HepG2 (cell line): ENCODE results near the gene MRPL34. TPM values are rescaled to one million over a fixed set of nuclear protein-coding genes. Genes with fewer than 3 reads are reported as not detected.

Experiments used
- AHR ChIP-seq: IDR thresholded peaks from 2 replicates; pipeline ENCODE4 v1.6.1; 2018; ENCODE audit warnings: missing genetic modification reagents, missing compliant biosample characterization
- CSRNP1 ChIP-seq: sonication (generic); formaldehyde crosslinking; IDR thresholded peaks from 2 replicates; pipeline ENCODE4 v1.8.1; 2023; ENCODE audit warnings: mild to moderate bottlenecking, missing genetic modification reagents
- ETV5 ChIP-seq: IDR thresholded peaks from 2 replicates; pipeline ENCODE4 v1.6.1; 2018; ENCODE audit warnings: missing biosample characterization, missing genetic modification reagents, inconsistent platforms, borderline replicate concordance
- GTF3A ChIP-seq: sonication (generic); formaldehyde crosslinking; conservative IDR thresholded peaks from 2 replicates; pipeline ENCODE4 v1.4.0; 2020; ENCODE audit warnings: mild to moderate bottlenecking, missing genetic modification reagents
- HOXA5 ChIP-seq: sonication (generic); formaldehyde crosslinking; IDR thresholded peaks from 2 replicates; pipeline ENCODE4 v1.4.0; 2020; ENCODE audit warnings: missing genetic modification reagents
- ISX ChIP-seq: sonication (generic); formaldehyde crosslinking; conservative IDR thresholded peaks from 2 replicates; pipeline ENCODE4 v1.5.0; 2020; ENCODE audit warnings: missing genetic modification reagents
- SALL1 ChIP-seq: sonication (generic); formaldehyde crosslinking; IDR thresholded peaks from 2 replicates; pipeline ENCODE4 v1.8.0; 2022; ENCODE audit warnings: mild to moderate bottlenecking, missing genetic modification reagents
- SATB2 ChIP-seq: sonication (generic); formaldehyde crosslinking; IDR thresholded peaks from 2 replicates; pipeline ENCODE4 v1.5.0; 2020; ENCODE audit warnings: missing genetic modification reagents
- THAP7 ChIP-seq: sonication (generic); formaldehyde crosslinking; IDR thresholded peaks from 2 replicates; pipeline ENCODE4 v1.8.1; 2023; ENCODE audit warnings: mild to moderate bottlenecking, missing genetic modification reagents
- ZBTB10 ChIP-seq: sonication (generic); formaldehyde crosslinking; IDR thresholded peaks from 2 replicates; pipeline ENCODE4 v1.4.0; 2020; ENCODE audit warnings: missing genetic modification reagents, borderline replicate concordance
- ZBTB2 ChIP-seq: sonication (generic); formaldehyde crosslinking; IDR thresholded peaks from 2 replicates; pipeline ENCODE4 v1.8.0; 2022; ENCODE audit warnings: low read depth, missing genetic modification reagents
- ZFP82 ChIP-seq: sonication (generic); formaldehyde crosslinking; IDR thresholded peaks from 2 replicates; pipeline ENCODE4 v1.5.1; 2020; ENCODE audit warnings: mild to moderate bottlenecking, missing genetic modification reagents, borderline replicate concordance
- ZNF264 ChIP-seq: sonication (generic); formaldehyde crosslinking; IDR thresholded peaks from 2 replicates; pipeline ENCODE4 v1.4.0; 2020; ENCODE audit warnings: missing genetic modification reagents
- ZNF510 ChIP-seq: sonication (generic); formaldehyde crosslinking; IDR thresholded peaks from 2 replicates; pipeline ENCODE4 v1.4.0; 2020; ENCODE audit warnings: low read depth, mild to moderate bottlenecking, missing genetic modification reagents
- ZNF557 ChIP-seq: sonication (generic); formaldehyde crosslinking; IDR thresholded peaks from 2 replicates; pipeline ENCODE4 v1.4.0; 2020; ENCODE audit warnings: missing genetic modification reagents
- ZNF776 ChIP-seq: sonication (generic); formaldehyde crosslinking; IDR thresholded peaks from 2 replicates; pipeline ENCODE4 v1.4.0; 2020; ENCODE audit warnings: mild to moderate bottlenecking, missing genetic modification reagents
- polyA plus RNA-seq, 8 experiments: library from polyadenylated mRNA; depleted of rRNA in 3 of 8; stranded (reverse) in 7 of 8; unstranded in 1 of 8; fragments of >200 nt; fragmentation: Illumina TruSeq in 4 of 8; extraction: Trizol in 4 of 8; gene quantifications; 2 replicates each; pipeline versions ENCODE4 v1.2.1 to v1.2.3, GENCODE V29; 2011 to 2016; ENCODE audit warnings: low read depth in 4 of 8, missing spikeins in 1 of 8, mixed read lengths in 1 of 8; ENCODE audit not compliant: insufficient read depth in 1 of 8
- total RNA-seq, 5 experiments: library from RNA; depleted of rRNA; stranded (reverse); fragments of >200 nt; fragmentation: Illumina TruSeq; extraction: Trizol; gene quantifications; 2 replicates each; pipeline ENCODE4 v1.2.3, GENCODE V29; 2016; ENCODE audit warnings: low read depth in 1 of 5
- TF ChIP-seq, protein P1 (sequence below): sonication (generic); formaldehyde crosslinking; conservative IDR thresholded peaks from 2 replicates; pipeline ENCODE4 v1.8.0; 2022; ENCODE audit warnings: mild to moderate bottlenecking, moderate library complexity, missing genetic modification reagents
- TF ChIP-seq, protein P2 (sequence below): IDR thresholded peaks from 2 replicates; pipeline ENCODE4 v1.6.1; 2016; ENCODE audit warnings: control low read depth

MRPL34 gene
- total and polyA plus RNA-seq, 2 of the 13 experiments (the other 11 are each of a cell fraction or from before 2014, with no cell fraction given): 74.0 to 77.3 TPM

DNA sequence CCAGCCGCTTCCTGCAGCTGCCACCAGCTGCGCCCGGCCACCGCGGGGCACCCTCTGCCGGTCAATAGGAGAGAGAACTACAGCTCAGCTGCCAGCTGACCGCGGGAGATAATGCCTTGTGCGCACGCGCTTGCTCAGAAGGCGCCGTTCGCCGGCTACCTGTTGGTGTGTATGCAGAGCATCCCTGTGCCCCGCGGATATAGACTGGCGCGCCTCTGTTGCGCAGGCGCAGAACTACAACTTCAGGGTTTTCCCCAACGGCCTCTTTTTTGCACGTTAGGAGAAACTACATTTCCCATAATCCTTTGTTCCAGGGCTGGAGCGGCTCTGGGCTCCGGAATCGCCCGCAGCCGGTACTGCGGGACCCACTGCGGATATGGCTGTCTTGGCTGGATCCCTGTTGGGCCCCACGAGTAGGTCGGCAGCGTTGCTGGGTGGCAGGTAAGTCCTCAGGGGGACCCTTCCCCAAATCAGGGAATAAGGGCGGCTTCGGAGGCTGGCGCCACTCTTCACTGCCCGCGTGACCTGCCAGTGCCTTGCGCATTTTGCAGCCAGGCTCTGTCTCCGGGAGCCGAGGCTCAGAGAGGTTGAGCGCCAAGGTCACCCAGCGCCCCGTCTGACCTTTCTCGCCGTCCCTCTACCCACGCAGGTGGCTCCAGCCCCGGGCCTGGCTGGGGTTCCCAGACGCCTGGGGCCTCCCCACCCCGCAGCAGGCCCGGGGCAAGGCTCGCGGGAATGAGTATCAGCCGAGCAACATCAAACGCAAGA lies at the start of gene MRPL34 (continued):
- TF ChIP-seq THAP7 (CRISPR knock-in tag) (peak; percentile 24; the same call in 1 of the 2 replicates), ZNF776 (peak; percentile 66; the same call in 1 of the 2 replicates), AHR (no peak), HOXA5 (peak; percentile 33; the same call in 1 of the 2 replicates), ZBTB10 (CRISPR knock-in tag) (0 out of 2 replicates have a peak, but pooled peaks have one; percentile 40), ZBTB2 (CRISPR knock-in tag) (no peak), ZNF264 (CRISPR knock-in tag) (peak; percentile 48; the same call in 1 of the 2 replicates), CSRNP1 (CRISPR knock-in tag) (peak; percentile 84; the same call in 1 of the 2 replicates), ZNF557 (CRISPR knock-in tag) (0 out of 2 replicates have a peak, but pooled peaks have one; percentile 38), SALL1 (CRISPR knock-in tag) (peak; percentile 50; the same call in 1 of the 2 replicates), ETV5 (CRISPR knock-in tag) (peak; percentile 87; the same call in 1 of the 2 replicates), ISX (CRISPR knock-in tag) (no peak), ZNF510 (CRISPR knock-in tag) (no peak), ZFP82 (peak; percentile 78; the same call in 1 of the 2 replicates), GTF3A (CRISPR knock-in tag) (0 out of 2 replicates have a peak, but pooled peaks have one; percentile 21), SATB2 (CRISPR knock-in tag) (peak; percentile 77; the same call in 1 of the 2 replicates)
- TF ChIP-seq, protein P1, sequence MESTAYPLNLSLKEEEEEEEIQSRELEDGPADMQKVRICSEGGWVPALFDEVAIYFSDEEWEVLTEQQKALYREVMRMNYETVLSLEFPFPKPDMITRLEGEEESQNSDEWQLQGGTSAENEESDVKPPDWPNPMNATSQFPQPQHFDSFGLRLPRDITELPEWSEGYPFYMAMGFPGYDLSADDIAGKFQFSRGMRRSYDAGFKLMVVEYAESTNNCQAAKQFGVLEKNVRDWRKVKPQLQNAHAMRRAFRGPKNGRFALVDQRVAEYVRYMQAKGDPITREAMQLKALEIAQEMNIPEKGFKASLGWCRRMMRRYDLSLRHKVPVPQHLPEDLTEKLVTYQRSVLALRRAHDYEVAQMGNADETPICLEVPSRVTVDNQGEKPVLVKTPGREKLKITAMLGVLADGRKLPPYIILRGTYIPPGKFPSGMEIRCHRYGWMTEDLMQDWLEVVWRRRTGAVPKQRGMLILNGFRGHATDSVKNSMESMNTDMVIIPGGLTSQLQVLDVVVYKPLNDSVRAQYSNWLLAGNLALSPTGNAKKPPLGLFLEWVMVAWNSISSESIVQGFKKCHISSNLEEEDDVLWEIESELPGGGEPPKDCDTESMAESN (CRISPR knock-in tag): peak; percentile 75
- TF ChIP-seq, protein P2, sequence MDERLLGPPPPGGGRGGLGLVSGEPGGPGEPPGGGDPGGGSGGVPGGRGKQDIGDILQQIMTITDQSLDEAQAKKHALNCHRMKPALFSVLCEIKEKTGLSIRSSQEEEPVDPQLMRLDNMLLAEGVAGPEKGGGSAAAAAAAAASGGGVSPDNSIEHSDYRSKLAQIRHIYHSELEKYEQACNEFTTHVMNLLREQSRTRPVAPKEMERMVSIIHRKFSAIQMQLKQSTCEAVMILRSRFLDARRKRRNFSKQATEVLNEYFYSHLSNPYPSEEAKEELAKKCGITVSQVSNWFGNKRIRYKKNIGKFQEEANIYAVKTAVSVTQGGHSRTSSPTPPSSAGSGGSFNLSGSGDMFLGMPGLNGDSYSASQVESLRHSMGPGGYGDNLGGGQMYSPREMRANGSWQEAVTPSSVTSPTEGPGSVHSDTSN (CRISPR knock-in tag): no peak
